ENCODE results near the gene ZDHHC14. TPM values are rescaled to one million over a fixed set of nuclear protein-coding genes. Genes with fewer than 3 reads are reported as not detected.

Gene ZDHHC14
- total and polyA plus RNA-seq, 9 donors: 4.9 to 16.4 (median 5.9) TPM

GRCh38 chr6:157410045-157410444, 29.1 kb downstream of the ZDHHC14 start:
- 73 to 77% (median 73%) methylated on average over 5 of the region's 5 CpGs for WGBS, 3 donors

GRCh38 chr6:157411368-157411767, 30.4 kb downstream of the ZDHHC14 start:
- DNase-seq: no peak
- H3K9me3 ChIP-seq: no peaks in the 10 kb centered on the region
- H3K27ac ChIP-seq: no peak overlapping the region
- H3K4me1 ChIP-seq (ENCODE audit: insufficient read depth): peaks cover 11% of the 10 kb centered on the region
- no peak overlapping the region for H3K4me3 ChIP-seq
- WGBS, 3 donors: 90 to 97% (median 95%) methylated on average over 1 of the region's 1 CpG
- no peaks in the 10 kb centered on the region for H3K36me3 ChIP-seq
- H3K27me3 ChIP-seq: no peaks in the 10 kb centered on the region
- intact Hi-C loops (cut with DNase I): no loop called here
- TF ChIP-seq EP300 (IDR thresholded peaks at IDR 0.05): no peak
- TF ChIP-seq POLR2A (IDR thresholded peaks at IDR 0.05): no peak
- no peak for TF ChIP-seq CTCF (IDR thresholded peaks at IDR 0.05)

More at GRCh38 chr6:157410045-157410444, 29.1 kb downstream of the ZDHHC14 start:
- Histone ChIP-seq H3K27me3 (no peaks in the 10 kb centered on the region), H3K27ac (no peak overlapping the region), H3K9me3 (no peaks in the 10 kb centered on the region), H3K4me3 (no peak overlapping the region), H3K36me3 (no peaks in the 10 kb centered on the region), H3K4me1 (ENCODE audit: insufficient read depth) (peaks cover 11% of the 10 kb centered on the region)
- TF ChIP-seq EP300 (IDR thresholded peaks at IDR 0.05): no peak
- TF ChIP-seq POLR2A (IDR thresholded peaks at IDR 0.05): no peak
- no peak for TF ChIP-seq CTCF (IDR thresholded peaks at IDR 0.05)
- intact Hi-C loops (cut with DNase I): no loop called here
- DNase-seq: no peak

GRCh38 chr6:157412791-157413190, 31.8 kb downstream of the ZDHHC14 start:
- 6 to 25% (median 9%) methylated on average over 11 of the region's 11 CpGs for WGBS, 3 donors
- peak overlapping the region in 1 of 2 donors; percentile 35 for H3K27ac ChIP-seq
- DNase-seq: peak; percentile 33 to 59 (median 51)

GRCh38 chr6:157420497-157420896, 39.5 kb downstream of the ZDHHC14 start:
- Histone ChIP-seq H3K27me3 (no peaks in the 10 kb centered on the region), H3K36me3 (no peaks in the 10 kb centered on the region), H3K9me3 (no peaks in the 10 kb centered on the region), H3K4me3 (no peak overlapping the region), H3K27ac (no peak overlapping the region), H3K4me1 (ENCODE audit: insufficient read depth) (no peaks in the 10 kb centered on the region)
- DNase-seq: no peak
- intact Hi-C loops (cut with DNase I): no loop called here
- WGBS, 3 donors: 81 to 90% (median 86%) methylated on average over 8 of the region's 8 CpGs
- TF ChIP-seq EP300 (IDR thresholded peaks at IDR 0.05): no peak

More at GRCh38 chr6:157412791-157413190, 31.8 kb downstream of the ZDHHC14 start:
- H3K4me3 ChIP-seq: no peak overlapping the region
- H3K9me3 ChIP-seq: no peaks in the 10 kb centered on the region
- no peaks in the 10 kb centered on the region for H3K27me3 ChIP-seq
- intact Hi-C loops (cut with DNase I): no loop called here
- H3K4me1 ChIP-seq (ENCODE audit: insufficient read depth): peaks cover 11% of the 10 kb centered on the region
- TF ChIP-seq CTCF (IDR thresholded peaks at IDR 0.05): no peak
- no peak for TF ChIP-seq EP300 (IDR thresholded peaks at IDR 0.05)
- TF ChIP-seq POLR2A (IDR thresholded peaks at IDR 0.05): no peak
- no peaks in the 10 kb centered on the region for H3K36me3 ChIP-seq

- intact Hi-C loops (cut with DNase I): no loop called here
- TF ChIP-seq POLR2A (IDR thresholded peaks at IDR 0.05) (no peak), EP300 (IDR thresholded peaks at IDR 0.05) (no peak), CTCF (IDR thresholded peaks at IDR 0.05) (no peak)
- no peaks in the 10 kb centered on the region for H3K36me3 ChIP-seq
- no peak for DNase-seq
- H3K27ac ChIP-seq: no peak overlapping the region
- no peaks in the 10 kb centered on the region for H3K27me3 ChIP-seq
- no peaks in the 10 kb centered on the region for H3K9me3 ChIP-seq
- no peak overlapping the region for H3K4me3 ChIP-seq
- no peaks in the 10 kb centered on the region for H3K4me1 ChIP-seq (ENCODE audit: insufficient read depth)
- 56 to 70% (median 68%) methylated on average over 11 of the region's 11 CpGs for WGBS, 3 donors
These were observed 43.6 kb downstream of the ZDHHC14 start for GRCh38 chr6:157424491-157425020.

All from ovary (tissue), 9 donors.